CD8-positive, alpha-beta memory T cell (primary cell): ENCODE data around the gene CANT1. TPM values are rescaled to one million over a fixed set of nuclear protein-coding genes. Genes with fewer than 3 reads are reported as not detected.
"Not testable (repeated sequence)": the region's sequence is repeated elsewhere in the genome, so short reads cannot be mapped to it uniquely, and the experiment has no call there.

Experiments used
- CTCF ChIA-PET: fragments of 350-600 bp; sonication (Branson Sonifier 250); formaldehyde crosslinking; loops from one replicate; lab custom pipeline; 2021; ENCODE audit warnings: antibody characterized with exemption; lab: Charles Lee
- POLR2A ChIA-PET: fragments of 350-600 bp; sonication (Branson Sonifier 250); formaldehyde crosslinking; loops from one replicate; lab custom pipeline; 2021; ENCODE audit warnings: antibody characterized with exemption; lab: Charles Lee
- DNase-seq, 5 donors: peaks; one replicate each; pipeline versions ENCODE4 v3.0.0 to v3.0.0-alpha.2; 2020 to 2022; ENCODE audit warnings: mixed read lengths in 1 of 5
- H3K27ac ChIP-seq: one replicate; pipeline ENCODE4 v1.7.0; 2013; ENCODE audit warnings: low read depth, mild to moderate bottlenecking, low read length, moderate library complexity
- H3K27me3 ChIP-seq: 2 replicates; pipeline ENCODE4 v1.7.0; 2013; ENCODE audit warnings: low read length, mild to moderate bottlenecking; ENCODE audit not compliant: insufficient read depth, poor library complexity, severe bottlenecking
- H3K36me3 ChIP-seq: 2 replicates; pipeline ENCODE4 v1.7.0; 2013; ENCODE audit warnings: mild to moderate bottlenecking, low read length, moderate library complexity; ENCODE audit not compliant: insufficient read depth
- H3K4me1 ChIP-seq: 2 replicates; pipeline ENCODE4 v1.7.0; 2013; ENCODE audit warnings: mild to moderate bottlenecking, low read length, moderate library complexity; ENCODE audit not compliant: insufficient read depth
- H3K4me3 ChIP-seq: 2 replicates; pipeline ENCODE4 v1.7.0; 2013; ENCODE audit warnings: mild to moderate bottlenecking, low read length
- H3K9me3 ChIP-seq: 2 replicates; pipeline ENCODE4 v1.7.0; 2013; ENCODE audit warnings: mild to moderate bottlenecking, low read length
- H3K27ac Mint-ChIP-seq, 8 donors: one replicate each; pipeline ENCODE4 v1.8.0; 2020 to 2021; ENCODE audit warnings: mixed read lengths in 8 of 8, mild to moderate bottlenecking in 6 of 8, inconsistent platforms in 3 of 8, moderate library complexity in 3 of 8
- H3K27me3 Mint-ChIP-seq, 2 donors: one replicate each; pipeline ENCODE4 v1.8.0; 2020 to 2021; ENCODE audit warnings: mixed read lengths in 2 of 2, mild to moderate bottlenecking in 1 of 2, moderate library complexity in 1 of 2
- H3K36me3 Mint-ChIP-seq, 3 donors: one replicate each; pipeline ENCODE4 v1.8.0; 2020 to 2021; ENCODE audit warnings: mixed read lengths in 3 of 3, inconsistent platforms in 1 of 3, mild to moderate bottlenecking in 1 of 3
- H3K4me1 Mint-ChIP-seq, 3 donors: one replicate each; pipeline ENCODE4 v1.8.0; 2020 to 2021; ENCODE audit warnings: mixed read lengths in 3 of 3, inconsistent platforms in 1 of 3, mild to moderate bottlenecking in 1 of 3
- H3K4me3 Mint-ChIP-seq, 7 donors: one replicate each; pipeline ENCODE4 v1.8.0; 2020 to 2021; ENCODE audit warnings: mixed read lengths in 7 of 7, mild to moderate bottlenecking in 6 of 7, moderate library complexity in 4 of 7, inconsistent platforms in 2 of 7
- H3K9me3 Mint-ChIP-seq, 5 donors: one replicate each; pipeline ENCODE4 v1.8.0; 2020 to 2022; ENCODE audit warnings: mixed read lengths in 5 of 5, mild to moderate bottlenecking in 3 of 5, moderate library complexity in 2 of 5, inconsistent platforms in 1 of 5
- polyA plus RNA-seq: library from polyadenylated mRNA; unstranded; fragments of 300-500 nt; fragmentation: Illumina TruSeq; gene quantifications from one replicate; pipeline ENCODE4 v1.2.3, GENCODE V29; 2021
- total RNA-seq, 2 experiments: library from RNA; stranded (reverse); gene quantifications; one replicate each; pipeline ENCODE4 v1.2.3, GENCODE V29; 2021

CANT1 gene
- total and polyA plus RNA-seq, 3 experiments from 2014 or later, result 13.4 to 47.3 (median 45.5) TPM

DNA sequence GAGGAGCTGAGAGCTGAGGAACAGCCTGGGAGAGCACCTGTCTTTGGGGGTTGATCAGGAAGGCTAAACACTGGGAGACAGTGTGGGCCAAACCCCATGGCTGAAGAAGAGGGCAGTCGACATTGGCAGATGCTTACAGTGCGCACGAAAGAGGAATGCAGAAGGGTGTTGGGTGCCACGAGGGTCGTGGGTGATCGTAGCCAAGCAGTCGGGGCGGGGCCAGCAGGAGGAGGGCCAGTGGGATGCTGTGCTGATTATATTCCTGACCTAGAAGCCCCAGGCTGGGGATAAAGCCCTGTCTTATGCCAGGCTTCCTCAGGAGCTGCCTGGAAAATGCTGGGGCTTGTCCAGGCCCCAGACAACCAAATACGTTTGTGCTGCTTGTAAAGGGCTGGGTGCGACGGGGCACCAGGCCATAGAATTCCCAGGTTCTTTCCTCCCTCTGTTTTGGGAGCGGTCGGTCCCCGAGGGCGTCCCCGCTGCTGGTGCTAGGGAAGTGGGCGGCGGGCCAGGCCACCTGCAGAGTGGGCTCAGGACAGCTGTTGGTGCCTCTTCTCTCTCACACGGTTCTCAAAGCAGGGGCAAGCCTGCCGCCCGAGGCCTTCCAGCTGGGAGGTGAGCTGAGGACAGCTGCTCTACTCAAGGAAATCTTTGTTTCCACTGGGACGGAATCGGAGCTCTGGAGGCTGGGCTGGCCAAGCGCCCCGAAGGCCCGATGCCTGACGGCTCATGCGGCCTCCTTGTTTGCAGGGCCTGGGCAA lies 24.4 kb upstream of the CANT1 start:
- Histone ChIP-seq H3K9me3 (no peaks in the 10 kb centered on the region), H3K27me3 (peaks cover 4% of the 10 kb centered on the region), H3K36me3 (no peaks in the 10 kb centered on the region), H3K4me1 (no peaks in the 10 kb centered on the region), H3K4me3 (no peak overlapping the region), H3K27ac (no peak overlapping the region)
- POLR2A ChIA-PET, result no interaction called here
- CTCF ChIA-PET, result interaction anchor here (1.9 kb wide), 1 partner anchor 8 kb away, joined by 6 read pairs; no protein-coding TSS in a partner anchor
- Mint-ChIP-seq H3K4me3 (no peak overlapping the region), H3K36me3 (no peaks in the 10 kb centered on the region), H3K9me3 (no peaks in the 10 kb centered on the region), H3K27me3 (peaks cover 18 to 31% of the 10 kb centered on the region in 2 donors), H3K4me1 (no peaks in the 10 kb centered on the region), H3K27ac (no peak overlapping the region)
- no peak for DNase-seq

GRCh38 chr17:79033046-79033616 lies 23.6 kb upstream of the CANT1 start:
- DNase-seq, result no peak
- POLR2A ChIA-PET, result no interaction called here
- Histone ChIP-seq H3K27me3 (peaks cover 4% of the 10 kb centered on the region), H3K27ac (no peak overlapping the region), H3K36me3 (no peaks in the 10 kb centered on the region), H3K4me3 (no peak overlapping the region), H3K9me3 (no peaks in the 10 kb centered on the region), H3K4me1 (no peaks in the 10 kb centered on the region)
- H3K4me1 Mint-ChIP-seq, result no peaks in the 10 kb centered on the region
- H3K27ac Mint-ChIP-seq, result no peak overlapping the region
- no peaks in the 10 kb centered on the region for H3K36me3 Mint-ChIP-seq
- peaks cover 18 to 39% of the 10 kb centered on the region in 2 donors for H3K27me3 Mint-ChIP-seq
- no peak overlapping the region for H3K4me3 Mint-ChIP-seq
- H3K9me3 Mint-ChIP-seq, result no peaks in the 10 kb centered on the region
- CTCF ChIA-PET, result interaction anchor here (1.9 kb wide), 1 partner anchor 9 kb away, joined by 6 read pairs; no protein-coding TSS in a partner anchor

DNA sequence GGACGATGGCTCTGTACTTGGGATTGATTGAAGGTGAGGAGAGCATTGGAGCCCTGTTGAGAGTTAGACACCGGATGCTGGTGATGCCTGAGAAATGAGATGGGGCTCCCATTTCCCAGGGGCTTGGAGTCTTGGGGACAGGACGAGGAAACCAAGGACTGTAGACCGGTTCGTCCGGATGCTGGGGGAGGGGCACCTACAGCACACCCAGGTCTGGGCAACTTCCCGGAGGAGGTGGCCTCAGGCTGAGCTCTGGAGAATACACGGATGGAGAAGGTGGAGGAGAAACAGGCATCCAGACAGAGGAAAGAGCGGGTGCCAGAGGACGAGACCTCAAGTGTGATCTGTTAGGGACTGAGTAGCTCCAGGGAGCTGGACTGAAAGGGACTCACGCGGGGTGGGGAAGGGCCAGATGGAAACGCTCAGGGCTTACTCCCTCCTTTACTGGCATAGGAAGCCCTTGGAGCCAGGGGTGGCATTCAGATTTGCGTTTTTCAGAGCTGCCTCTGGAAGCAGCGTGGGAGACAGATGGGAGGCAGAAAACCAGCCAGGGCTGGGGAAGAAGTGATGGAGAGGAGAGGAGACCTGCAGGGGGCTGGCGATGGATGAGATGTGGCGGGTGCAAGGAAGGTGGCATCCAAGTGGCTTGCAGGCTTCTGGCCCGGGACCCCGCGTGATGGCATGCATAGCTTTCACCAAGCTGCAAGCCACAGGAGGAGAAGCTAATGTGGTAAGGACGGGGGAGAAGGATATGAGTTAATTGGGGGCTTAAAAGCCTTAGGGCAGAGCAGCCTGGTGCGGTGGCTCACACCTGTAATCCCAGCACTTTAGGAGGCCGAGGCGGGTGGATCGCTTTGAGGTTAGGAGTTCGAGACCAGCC lies 22.7 kb upstream of the CANT1 start:
- Mint-ChIP-seq H3K36me3 (no peaks in the 10 kb centered on the region), H3K27ac (no peak overlapping the region), H3K9me3 (no peaks in the 10 kb centered on the region), H3K27me3 (peaks cover 24 to 48% of the 10 kb centered on the region in 2 donors), H3K4me3 (no peak overlapping the region), H3K4me1 (no peaks in the 10 kb centered on the region)
- no peaks in the 10 kb centered on the region for H3K4me1 ChIP-seq
- H3K4me3 ChIP-seq, result no peak overlapping the region
- CTCF ChIA-PET, result no interaction called here
- POLR2A ChIA-PET, result no interaction called here
- no peak for DNase-seq
- H3K27me3 ChIP-seq, result peaks cover 4% of the 10 kb centered on the region
- H3K27ac ChIP-seq, result no peak overlapping the region
- no peaks in the 10 kb centered on the region for H3K36me3 ChIP-seq
- H3K9me3 ChIP-seq, result no peaks in the 10 kb centered on the region

- H3K4me3 ChIP-seq, H3K9me3 Mint-ChIP-seq, H3K36me3 Mint-ChIP-seq, H3K27me3 ChIP-seq, H3K4me3 Mint-ChIP-seq, DNase-seq, POLR2A ChIA-PET, H3K36me3 ChIP-seq, H3K4me1 Mint-ChIP-seq, H3K27ac ChIP-seq, H3K9me3 ChIP-seq, H3K4me1 ChIP-seq: not testable (repeated sequence)
- peaks cover 26 to 55% of the 10 kb centered on the region in 2 donors for H3K27me3 Mint-ChIP-seq
- peak overlapping the region in 1 of 8 donors; percentile 9 for H3K27ac Mint-ChIP-seq
- CTCF ChIA-PET, result interaction anchor here (1.2 kb wide), 1 partner anchor 11 kb away, joined by 3 read pairs; no protein-coding TSS in a partner anchor
Observed at GRCh38 chr17:79030636-79031035, 21.1 kb upstream of the CANT1 start.

DNA sequence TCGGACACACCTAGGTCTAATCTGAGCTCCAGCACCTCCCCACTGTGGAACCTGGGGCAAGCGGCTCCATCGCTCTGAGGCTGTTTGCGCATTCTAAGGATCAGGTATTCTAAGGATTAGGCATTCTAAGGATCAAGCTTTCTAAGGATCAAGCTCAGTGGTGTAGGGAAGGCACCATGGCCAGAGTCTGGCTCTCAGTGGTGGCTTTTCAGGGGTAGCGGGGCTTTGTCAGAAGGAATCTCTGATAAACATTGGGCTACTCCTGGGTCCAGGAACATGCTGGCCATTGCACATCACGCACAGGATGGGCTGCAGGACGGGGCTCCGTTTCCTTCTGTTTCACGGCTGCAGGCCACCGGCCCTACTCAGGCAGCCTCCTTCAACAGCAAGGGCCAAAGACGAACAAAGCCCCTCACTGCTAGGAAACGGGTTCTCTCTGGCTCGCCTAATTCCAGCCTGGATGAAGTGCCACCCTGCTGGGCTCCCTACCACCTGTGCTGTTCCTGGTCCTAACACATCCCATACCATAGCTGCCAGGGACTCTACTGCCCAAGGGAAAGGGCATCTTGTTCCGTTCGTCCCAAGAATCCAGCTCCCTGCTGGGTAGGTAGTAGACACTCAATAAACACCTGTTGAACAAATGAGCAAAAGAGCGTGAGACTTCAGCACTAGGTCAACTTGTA lies 19.9 kb upstream of the CANT1 start:
- H3K27me3 Mint-ChIP-seq, result peaks cover 26 to 64% of the 10 kb centered on the region in 2 donors
- CTCF ChIA-PET, result interaction anchor here (1.2 kb wide), 1 partner anchor 13 kb away, joined by 3 read pairs; no protein-coding TSS in a partner anchor
- Histone ChIP-seq H3K36me3 (no peaks in the 10 kb centered on the region), H3K4me1 (peaks cover 4% of the 10 kb centered on the region), H3K27ac (no peak overlapping the region), H3K27me3 (peaks cover 4% of the 10 kb centered on the region), H3K9me3 (no peaks in the 10 kb centered on the region), H3K4me3 (no peak overlapping the region)
- peak overlapping the region in 1 of 8 donors; percentile 19 for H3K27ac Mint-ChIP-seq
- no peak for DNase-seq
- peaks cover 0 to 7% (median 4%) of the 10 kb centered on the region in 3 donors for H3K4me1 Mint-ChIP-seq
- POLR2A ChIA-PET, result interaction anchor here (0.6 kb wide), 1 partner anchor 20 kb away, joined by 5 read pairs; the partner anchor contains the start of gene CANT1
- no peak overlapping the region for H3K4me3 Mint-ChIP-seq
- no peaks in the 10 kb centered on the region for H3K9me3 Mint-ChIP-seq
- no peaks in the 10 kb centered on the region for H3K36me3 Mint-ChIP-seq

- no peaks in the 10 kb centered on the region for H3K9me3 ChIP-seq
- no peak overlapping the region for H3K27ac ChIP-seq
- Mint-ChIP-seq H3K36me3 (no peaks in the 10 kb centered on the region), H3K27ac (peak overlapping the region in 1 of 8 donors; percentile 19), H3K27me3 (peaks cover 29 to 66% of the 10 kb centered on the region in 2 donors), H3K4me3 (no peak overlapping the region), H3K4me1 (peaks cover 4 to 12% (median 7%) of the 10 kb centered on the region in 3 donors), H3K9me3 (no peaks in the 10 kb centered on the region)
- H3K27me3 ChIP-seq, result peaks cover 6% of the 10 kb centered on the region
- ChIA-PET POLR2A (interaction anchor here (0.6 kb wide), 1 partner anchor 19 kb away, joined by 5 read pairs; the partner anchor contains the start of gene CANT1), CTCF (interaction anchor here (2.3 kb wide), 1 partner anchor 17 kb away, joined by 6 read pairs; no protein-coding TSS in a partner anchor)
- DNase-seq, result no peak
- no peak overlapping the region for H3K4me3 ChIP-seq
- H3K4me1 ChIP-seq, result peaks cover 4% of the 10 kb centered on the region
- no peaks in the 10 kb centered on the region for H3K36me3 ChIP-seq
Observed at GRCh38 chr17:79028496-79029326, 19.1 kb upstream of the CANT1 start.
